Neural crest cell (in vitro differentiated cells): Measurements from ENCODE around the gene CREG2. TPM values are rescaled to one million over a fixed set of nuclear protein-coding genes. Genes with fewer than 3 reads are reported as not detected.

Source experiments
- DNase-seq: peaks from one replicate; pipeline ENCODE4 v3.0.0; 2021; ENCODE audit warnings: low read depth, mixed read lengths, low spot score
- H3K27ac Mint-ChIP-seq: one replicate; pipeline ENCODE4 v1.8.0; 2021; ENCODE audit warnings: mild to moderate bottlenecking, mixed read lengths; ENCODE audit not compliant: unreplicated experiment
- H3K27me3 Mint-ChIP-seq: 2 replicates; pipeline ENCODE4 v1.8.0; 2021; ENCODE audit warnings: low read depth, mild to moderate bottlenecking, mixed read lengths
- H3K36me3 Mint-ChIP-seq: 2 replicates; pipeline ENCODE4 v1.8.0; 2021; ENCODE audit warnings: low read depth, mild to moderate bottlenecking, mixed read lengths
- H3K4me1 Mint-ChIP-seq: 2 replicates; pipeline ENCODE4 v1.8.0; 2021; ENCODE audit warnings: mixed read lengths
- H3K4me3 Mint-ChIP-seq: one replicate; pipeline ENCODE4 v1.8.0; 2021; ENCODE audit warnings: mild to moderate bottlenecking, mixed read lengths
- H3K9me3 Mint-ChIP-seq: 2 replicates; pipeline ENCODE4 v1.8.0; 2021; ENCODE audit warnings: mixed read lengths
- CTCF ChIP-seq: fragments of 200-600 bp; sonication (generic); conservative IDR thresholded peaks from 2 replicates; pipeline ENCODE4 v1.5.0; 2021; ENCODE audit warnings: antibody characterized with exemption, mild to moderate bottlenecking
- total RNA-seq: library from RNA; stranded (reverse); gene quantifications from 2 replicates; pipeline ENCODE4 v1.2.1, GENCODE V29; 2021

The CREG2 gene
- total RNA-seq, 1 donor from 2014 or later, result 0.63 TPM

GRCh38 chr2:101402630-101403029, 15.3 kb upstream of the CREG2 start:
- DNase-seq, result no peak
- Mint-ChIP-seq H3K27me3 (peaks cover 30% of the 10 kb centered on the region), H3K4me1 (peaks cover 22% of the 10 kb centered on the region), H3K4me3 (no peak overlapping the region), H3K27ac (no peak overlapping the region), H3K9me3 (no peaks in the 10 kb centered on the region), H3K36me3 (no peaks in the 10 kb centered on the region)
- no peak for TF ChIP-seq CTCF

DNA sequence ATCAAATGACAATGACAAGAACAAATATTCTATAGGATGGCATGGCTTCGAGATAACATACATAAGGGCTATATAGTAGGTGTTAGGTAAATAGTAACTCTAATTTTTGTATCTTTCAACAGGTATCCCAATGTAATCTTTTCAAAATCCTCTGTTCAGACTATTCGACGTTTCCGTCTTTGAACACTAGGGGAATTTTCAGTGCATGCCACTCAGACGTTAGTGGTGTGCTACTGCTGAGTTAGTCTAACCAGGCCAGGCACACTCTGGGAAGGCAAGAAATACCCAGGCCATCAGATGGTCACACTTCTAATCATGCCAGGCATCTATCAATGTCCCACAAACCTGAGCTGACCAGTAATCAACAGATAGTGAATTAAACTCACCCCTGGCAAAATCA, 14.6 kb upstream of the CREG2 start:
- no peak for DNase-seq
- Mint-ChIP-seq H3K27me3 (peaks cover 37% of the 10 kb centered on the region), H3K4me1 (peaks cover 22% of the 10 kb centered on the region), H3K9me3 (no peaks in the 10 kb centered on the region), H3K4me3 (no peak overlapping the region), H3K27ac (no peak overlapping the region), H3K36me3 (no peaks in the 10 kb centered on the region)
- peak; percentile 46 for TF ChIP-seq CTCF

DNA sequence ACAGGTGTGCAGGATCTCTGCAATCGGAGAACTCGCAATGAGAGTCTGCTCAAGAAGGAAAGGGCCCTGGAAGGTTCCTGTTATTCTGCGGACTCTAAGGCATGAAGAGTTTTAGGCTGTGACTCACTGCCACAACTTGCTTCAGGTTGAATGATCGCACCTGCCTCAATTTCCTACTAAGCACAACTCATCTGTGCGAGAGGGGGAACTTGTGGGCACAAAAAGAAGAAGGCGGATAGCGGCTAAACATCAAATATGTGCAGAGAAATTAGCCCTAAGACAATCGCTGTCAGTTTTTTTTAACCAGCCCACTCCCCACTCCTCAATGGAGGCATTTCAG, 14.0 kb upstream of the CREG2 start:
- H3K27ac Mint-ChIP-seq, result no peak overlapping the region
- no peak overlapping the region for H3K4me3 Mint-ChIP-seq
- no peaks in the 10 kb centered on the region for H3K9me3 Mint-ChIP-seq
- no peaks in the 10 kb centered on the region for H3K36me3 Mint-ChIP-seq
- peaks cover 22% of the 10 kb centered on the region for H3K4me1 Mint-ChIP-seq
- no peak for DNase-seq
- H3K27me3 Mint-ChIP-seq, result peaks cover 39% of the 10 kb centered on the region
- TF ChIP-seq CTCF, result no peak

DNA sequence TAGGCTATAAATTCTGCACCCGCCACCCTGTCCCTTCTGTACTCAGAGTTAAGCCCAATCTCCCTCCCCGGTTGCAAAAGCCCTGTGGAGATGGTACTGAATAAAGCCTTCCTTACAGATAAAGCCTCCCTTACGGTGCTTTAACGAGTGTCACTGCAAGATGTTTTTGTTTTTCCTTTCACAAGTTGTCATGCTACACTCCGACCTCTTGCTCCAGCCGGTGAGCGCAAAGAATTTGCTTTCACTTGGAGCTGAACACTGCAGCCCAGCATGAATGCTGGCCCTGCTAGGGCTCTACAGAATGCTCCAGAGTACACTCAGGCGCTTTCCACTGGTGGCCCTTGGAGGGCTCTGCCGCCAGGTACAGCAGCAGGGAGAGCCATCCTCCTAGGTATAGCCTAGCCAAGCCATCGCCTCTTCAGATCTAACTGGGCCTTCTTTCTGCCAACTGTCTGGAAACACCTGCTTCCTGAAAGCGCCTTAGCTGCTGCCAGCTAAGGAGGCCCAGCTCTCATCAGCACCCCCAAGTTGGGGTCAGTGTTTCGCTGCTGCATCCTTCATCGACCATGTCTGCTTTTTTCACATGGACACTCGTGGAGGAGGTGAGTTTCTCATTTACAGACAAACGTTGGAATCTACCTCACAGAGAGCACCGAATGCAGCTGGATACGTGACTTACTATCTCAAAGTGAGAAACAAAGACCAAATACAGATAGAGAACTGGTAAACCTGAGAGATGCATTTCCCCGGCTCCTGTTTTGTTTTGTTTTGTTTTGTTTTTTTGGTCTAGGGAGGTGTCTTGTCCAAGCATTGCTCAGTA, 13.4 kb upstream of the CREG2 start:
- no peak for DNase-seq
- TF ChIP-seq CTCF, result no peak

GRCh38 chr2:101400048-101400447, 12.7 kb upstream of the CREG2 start:
- peaks cover 46% of the 10 kb centered on the region for H3K27me3 Mint-ChIP-seq
- no peaks in the 10 kb centered on the region for H3K9me3 Mint-ChIP-seq
- no peak for TF ChIP-seq CTCF
- H3K36me3 Mint-ChIP-seq, result no peaks in the 10 kb centered on the region
- DNase-seq, result no peak
- H3K27ac Mint-ChIP-seq, result no peak overlapping the region
- no peak overlapping the region for H3K4me3 Mint-ChIP-seq
- H3K4me1 Mint-ChIP-seq, result peaks cover 18% of the 10 kb centered on the region

More for the DNA sequence above, 13.4 kb upstream of the CREG2 start:
- Mint-ChIP-seq H3K9me3 (no peaks in the 10 kb centered on the region), H3K4me1 (peaks cover 22% of the 10 kb centered on the region), H3K36me3 (no peaks in the 10 kb centered on the region), H3K4me3 (no peak overlapping the region), H3K27ac (no peak overlapping the region), H3K27me3 (peaks cover 44% of the 10 kb centered on the region)
